NCI-H460 (cell line): Measurements from ENCODE around the gene FBLL1. TPM values are rescaled to one million over a fixed set of nuclear protein-coding genes. Genes with fewer than 3 reads are reported as not detected.

ENCODE experiments used
- small RNA-seq, 2 experiments: library from RNA; depleted of rRNA; stranded (forward); fragments of <200 nt; gene quantifications; one replicate each; pipeline ENCODE3, GENCODE V24; 2014
- total RNA-seq: library from RNA; depleted of rRNA; stranded (reverse); fragments of >200 nt; shearing (Covaris generic); gene quantifications from 2 replicates; pipeline ENCODE4 v1.2.3, GENCODE V29; 2014; rRNA removed

Gene FBLL1
- total RNA-seq, 1 experiment from 2014 or later, result 1.0 TPM

Small RNA genes lying within 50 kb of the gene (small RNA-seq; reads per million reads assigned to genes)
- 0.15 to 0.41 reads per million in 2 experiments for gene MIR103A1

Other genes with a start within 250 kb of the FBLL1 start
- gene WWC1, start 237.7 kb upstream of the FBLL1 start, total RNA-seq, result 19.0 and 21.0 TPM in 2 replicates
- gene RARS1, start 42.8 kb upstream of the FBLL1 start, total RNA-seq, result 155 and 165 TPM in 2 replicates
- 59.7 and 66.0 TPM in 2 replicates for gene PANK3, start 50.1 kb downstream of the FBLL1 start, total RNA-seq